ENCODE data around the gene LARGE1. TPM values are rescaled to one million over a fixed set of nuclear protein-coding genes. Genes with fewer than 3 reads are reported as not detected.

LARGE1 gene
- total RNA-seq, 2 experiments from 2014 or later, result 0.58 to 1.1 TPM

DNA sequence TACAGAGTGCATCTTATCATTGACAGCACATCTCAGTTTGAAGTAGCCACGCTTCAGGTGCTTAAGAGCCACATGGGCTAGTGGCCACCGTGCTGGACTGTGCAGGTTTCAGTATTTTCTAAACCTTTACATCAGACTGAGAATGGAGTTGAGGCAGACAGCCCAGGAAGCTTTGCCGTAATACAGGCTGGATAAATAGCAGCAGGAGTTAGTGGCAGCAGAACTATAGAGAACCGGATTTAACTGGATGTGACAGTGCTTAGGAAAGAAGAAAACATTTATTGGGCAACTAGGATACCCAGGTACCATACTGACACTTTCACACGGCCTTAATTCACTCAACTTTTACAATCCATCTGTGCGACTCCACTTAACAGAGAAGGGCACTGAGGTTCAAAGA, 145.5 kb downstream of the LARGE1 start:
- H3K4me1 Mint-ChIP-seq, result no peaks in the 10 kb centered on the region
- CTCF ChIA-PET, result no interaction called here
- no peak overlapping the region for H3K27ac Mint-ChIP-seq
- no peak for DNase-seq
- H3K36me3 Mint-ChIP-seq, result no peaks in the 10 kb centered on the region
- no peak for ATAC-seq
- H3K9me3 Mint-ChIP-seq (ENCODE audit: low read depth), result peaks cover 14% of the 10 kb centered on the region
- H3K4me3 Mint-ChIP-seq, result no peak overlapping the region
- no peaks in the 10 kb centered on the region for H3K27me3 Mint-ChIP-seq

DNA sequence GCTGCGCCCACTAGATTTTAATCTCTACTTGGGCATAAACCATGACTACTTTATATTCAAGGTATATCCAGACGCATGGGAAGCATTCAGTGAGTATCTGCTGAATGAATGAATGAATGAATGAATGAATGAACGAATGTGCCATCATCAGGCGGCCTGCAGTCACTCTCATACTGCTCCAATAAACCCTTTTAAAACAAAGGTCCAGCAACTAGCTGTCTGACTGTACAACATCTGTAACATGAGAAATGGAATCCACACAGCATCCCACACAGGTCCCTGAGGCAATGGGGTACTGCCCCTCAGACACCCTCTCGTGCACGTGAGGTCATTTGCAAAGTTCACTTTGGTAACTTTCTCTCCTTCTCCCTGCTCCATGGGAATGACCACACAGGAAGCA, 147.5 kb downstream of the LARGE1 start:
- Mint-ChIP-seq H3K27me3 (no peaks in the 10 kb centered on the region), H3K4me1 (no peaks in the 10 kb centered on the region), H3K27ac (no peak overlapping the region), H3K4me3 (no peak overlapping the region), H3K9me3 (ENCODE audit: low read depth) (peaks cover 9% of the 10 kb centered on the region), H3K36me3 (no peaks in the 10 kb centered on the region)
- DNase-seq, result no peak
- ATAC-seq, result no peak
- CTCF ChIA-PET, result no interaction called here

DNA sequence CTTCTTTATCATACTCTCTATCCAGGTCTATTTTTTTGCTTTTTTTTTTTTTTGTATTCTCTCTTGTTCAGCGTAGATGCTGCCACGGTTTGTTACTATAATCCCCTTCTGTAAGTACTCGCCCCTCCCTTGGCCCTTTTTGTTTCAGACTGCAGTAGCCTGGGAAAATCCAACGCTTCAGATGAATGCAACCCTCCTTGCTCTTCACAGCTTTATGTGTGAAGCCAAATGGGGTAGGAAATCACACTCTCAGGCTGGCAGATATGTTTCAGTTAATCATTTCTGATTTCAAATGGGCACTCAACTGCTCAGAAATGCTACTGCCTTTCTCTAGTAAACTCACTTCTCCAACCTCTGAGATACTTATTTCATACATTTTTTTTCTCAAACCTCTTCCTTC, 149.1 kb downstream of the LARGE1 start:
- Mint-ChIP-seq H3K36me3 (no peaks in the 10 kb centered on the region), H3K27ac (no peak overlapping the region), H3K9me3 (ENCODE audit: low read depth) (peaks cover 6% of the 10 kb centered on the region), H3K4me3 (no peak overlapping the region), H3K4me1 (no peaks in the 10 kb centered on the region), H3K27me3 (no peaks in the 10 kb centered on the region)
- DNase-seq (no peak), ATAC-seq (no peak)
- CTCF ChIA-PET, result no interaction called here

DNA sequence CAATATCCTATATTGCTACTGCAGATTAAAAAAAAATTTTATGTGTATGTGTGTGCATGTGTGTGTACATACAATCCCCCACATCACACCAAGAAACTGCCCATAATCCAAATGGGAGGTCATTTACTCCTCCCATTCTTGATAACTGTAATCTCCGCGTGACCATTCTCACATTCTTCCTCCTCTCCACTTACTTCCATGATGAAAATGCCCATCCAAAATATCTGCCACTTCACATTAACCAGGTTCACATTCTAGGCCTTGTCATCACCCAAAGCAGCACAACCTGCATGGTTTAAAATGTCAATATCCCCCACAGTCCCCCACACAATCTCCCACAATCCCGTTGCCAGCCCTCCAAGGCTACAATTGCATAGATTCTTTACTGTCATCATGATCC, 149.6 kb downstream of the LARGE1 start:
- no peaks in the 10 kb centered on the region for H3K27me3 Mint-ChIP-seq
- H3K4me1 Mint-ChIP-seq, result no peaks in the 10 kb centered on the region
- H3K4me3 Mint-ChIP-seq, result no peak overlapping the region
- H3K36me3 Mint-ChIP-seq, result no peaks in the 10 kb centered on the region
- CTCF ChIA-PET, result no interaction called here
- ATAC-seq, result no peak
- peaks cover 6% of the 10 kb centered on the region for H3K9me3 Mint-ChIP-seq (ENCODE audit: low read depth)
- H3K27ac Mint-ChIP-seq, result no peak overlapping the region
- no peak for DNase-seq

DNA sequence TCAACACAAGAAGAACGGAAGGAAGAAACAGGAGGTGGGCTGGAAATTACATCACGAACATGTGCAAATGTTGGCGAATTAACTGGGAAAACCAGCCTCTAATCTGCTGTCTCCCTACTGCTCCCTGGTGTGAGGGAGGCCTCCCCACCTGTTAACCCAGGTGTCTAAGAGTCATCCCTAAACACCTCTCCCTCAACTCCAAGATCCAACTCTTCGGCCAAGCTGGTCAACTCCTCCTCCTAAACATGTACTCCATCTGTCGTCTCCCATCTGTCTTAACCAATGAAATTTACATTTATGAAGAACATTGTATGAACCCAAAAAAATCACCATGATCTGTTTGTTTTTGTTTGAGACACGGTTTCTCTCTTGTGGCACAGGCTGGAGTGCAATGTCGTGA, 154.2 kb downstream of the LARGE1 start:
- no peak for ATAC-seq
- Mint-ChIP-seq H3K9me3 (ENCODE audit: low read depth) (peaks cover 6% of the 10 kb centered on the region), H3K27ac (no peak overlapping the region), H3K36me3 (no peaks in the 10 kb centered on the region), H3K4me3 (no peak overlapping the region), H3K27me3 (no peaks in the 10 kb centered on the region), H3K4me1 (no peaks in the 10 kb centered on the region)
- no peak for DNase-seq
- CTCF ChIA-PET, result no interaction called here

DNA sequence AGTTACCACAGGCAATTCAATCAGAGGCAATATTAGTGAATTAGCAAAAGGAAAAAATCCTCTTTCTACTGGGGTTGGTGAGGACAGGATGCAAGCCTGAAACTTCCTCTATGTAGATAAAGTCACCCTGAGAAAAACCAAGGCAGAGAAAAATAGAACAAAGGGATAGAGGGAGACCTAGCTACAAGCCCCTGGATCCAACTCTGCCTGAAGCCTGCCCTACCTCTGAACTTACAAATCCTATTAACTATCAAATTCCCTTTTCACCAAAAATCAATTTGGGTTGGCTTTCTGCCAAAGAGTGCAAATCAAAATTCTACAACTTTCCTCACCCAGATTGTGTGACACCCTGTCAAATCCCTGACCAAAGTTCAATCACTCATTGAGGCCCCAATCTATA, 161.3 kb downstream of the LARGE1 start:
- Mint-ChIP-seq H3K36me3 (no peaks in the 10 kb centered on the region), H3K4me1 (no peaks in the 10 kb centered on the region), H3K27me3 (no peaks in the 10 kb centered on the region), H3K27ac (no peak overlapping the region), H3K4me3 (no peak overlapping the region), H3K9me3 (ENCODE audit: low read depth) (peaks cover 15% of the 10 kb centered on the region)
- CTCF ChIA-PET, result no interaction called here
- no peak for DNase-seq
- ATAC-seq, result no peak

DNA sequence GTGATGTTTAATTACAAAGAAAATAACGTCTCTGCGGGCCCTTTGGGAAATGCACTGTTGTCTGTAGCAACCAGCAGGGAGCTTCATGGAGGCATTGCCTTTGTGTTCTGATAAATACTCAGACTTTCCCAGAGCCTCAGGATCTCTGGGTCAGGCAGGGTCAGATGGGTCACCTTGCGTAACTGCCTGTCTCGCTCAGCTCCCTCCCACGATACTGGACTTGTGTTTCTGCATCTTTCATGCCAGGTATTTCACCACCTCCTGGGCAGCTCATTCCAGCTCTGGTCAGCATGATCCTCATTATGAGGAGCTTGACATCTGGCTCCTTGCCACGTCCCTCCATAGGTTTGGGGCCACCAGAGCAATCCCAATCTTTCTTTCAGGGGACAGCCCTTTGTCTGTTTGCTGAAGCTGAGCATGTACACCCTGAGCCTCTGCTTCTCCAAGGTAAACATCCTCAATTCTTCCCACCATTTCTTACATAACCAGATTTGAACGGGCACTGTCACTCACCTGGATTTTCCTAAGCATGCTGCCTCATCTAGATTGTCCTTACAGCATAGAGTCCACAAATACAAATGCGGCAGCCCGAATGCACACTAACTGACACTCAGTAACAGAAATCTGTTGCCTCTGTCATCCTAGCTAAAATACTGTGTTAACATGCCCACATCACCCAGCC, 162.3 kb downstream of the LARGE1 start:
- ATAC-seq (no peak), DNase-seq (no peak)
- no peak overlapping the region for H3K27ac Mint-ChIP-seq
- no peaks in the 10 kb centered on the region for H3K36me3 Mint-ChIP-seq
- H3K4me3 Mint-ChIP-seq, result no peak overlapping the region
- peaks cover 15% of the 10 kb centered on the region for H3K9me3 Mint-ChIP-seq (ENCODE audit: low read depth)
- CTCF ChIA-PET, result no interaction called here
- H3K4me1 Mint-ChIP-seq, result no peaks in the 10 kb centered on the region
- H3K27me3 Mint-ChIP-seq, result no peaks in the 10 kb centered on the region

DNA sequence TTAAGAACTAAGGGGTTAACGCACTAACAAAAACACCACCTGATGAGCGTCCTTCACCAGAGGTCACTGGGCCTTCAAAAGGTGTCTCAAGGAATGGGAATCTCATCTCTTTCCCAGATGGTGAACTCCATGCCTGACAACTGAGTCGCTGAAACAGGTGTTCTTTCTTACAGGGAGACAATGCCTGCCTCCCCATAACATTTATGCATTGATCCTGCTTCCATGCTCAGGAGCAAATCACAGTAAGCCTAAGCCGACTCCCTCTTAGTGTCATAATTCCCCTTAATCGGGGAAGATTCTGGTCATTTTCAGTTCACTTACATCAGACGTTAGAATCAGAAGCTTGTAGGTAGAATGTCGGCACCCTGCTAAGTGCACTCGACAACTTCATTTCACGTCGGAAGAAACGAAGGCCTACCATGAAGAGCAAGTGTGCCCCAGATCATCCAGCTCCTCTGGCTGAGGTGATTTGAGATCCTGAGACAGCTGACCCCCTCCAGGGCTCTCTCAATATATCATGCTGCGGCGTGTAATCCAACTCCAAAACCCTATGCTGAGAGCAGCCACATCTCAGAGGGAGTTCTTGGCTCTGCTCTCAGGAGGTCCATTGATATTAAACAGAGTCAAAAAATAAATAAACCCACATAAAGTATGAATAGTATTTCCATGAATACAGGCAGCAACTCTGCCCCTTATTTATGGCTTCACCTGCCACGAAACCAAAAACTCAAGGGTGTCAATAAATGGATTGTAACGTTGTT, 163.1 kb downstream of the LARGE1 start:
- Mint-ChIP-seq H3K27ac (no peak overlapping the region), H3K36me3 (no peaks in the 10 kb centered on the region), H3K4me1 (no peaks in the 10 kb centered on the region), H3K27me3 (no peaks in the 10 kb centered on the region), H3K4me3 (no peak overlapping the region), H3K9me3 (ENCODE audit: low read depth) (peaks cover 18% of the 10 kb centered on the region)
- no peak for DNase-seq
- CTCF ChIA-PET, result no interaction called here
- ATAC-seq, result no peak

DNA sequence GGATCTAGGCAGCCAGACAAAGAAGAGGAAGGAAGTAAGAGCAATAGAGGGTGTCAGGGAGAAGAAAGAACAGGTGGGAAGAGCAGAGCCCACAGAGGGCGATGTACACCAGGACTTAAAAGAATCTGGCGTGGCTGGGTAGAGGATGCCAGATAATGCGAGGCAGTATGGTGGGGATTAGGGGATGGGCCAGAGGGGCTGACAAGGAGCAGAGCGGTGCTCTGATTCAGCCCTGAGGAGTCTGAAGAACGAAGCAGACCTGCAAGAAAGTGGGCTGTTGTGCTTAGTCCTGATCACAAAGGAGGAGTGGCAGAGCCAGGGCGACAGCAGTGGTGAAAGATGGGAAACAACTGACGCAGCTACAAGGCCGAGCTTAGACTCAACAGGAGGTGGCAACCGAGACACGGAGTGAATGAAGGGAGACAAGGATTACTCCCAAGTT, 163.7 kb downstream of the LARGE1 start:
- Mint-ChIP-seq H3K27me3 (no peaks in the 10 kb centered on the region), H3K9me3 (ENCODE audit: low read depth) (peaks cover 16% of the 10 kb centered on the region), H3K4me3 (no peak overlapping the region), H3K4me1 (no peaks in the 10 kb centered on the region), H3K27ac (no peak overlapping the region), H3K36me3 (no peaks in the 10 kb centered on the region)
- CTCF ChIA-PET, result no interaction called here
- DNase-seq (no peak), ATAC-seq (no peak)

DNA sequence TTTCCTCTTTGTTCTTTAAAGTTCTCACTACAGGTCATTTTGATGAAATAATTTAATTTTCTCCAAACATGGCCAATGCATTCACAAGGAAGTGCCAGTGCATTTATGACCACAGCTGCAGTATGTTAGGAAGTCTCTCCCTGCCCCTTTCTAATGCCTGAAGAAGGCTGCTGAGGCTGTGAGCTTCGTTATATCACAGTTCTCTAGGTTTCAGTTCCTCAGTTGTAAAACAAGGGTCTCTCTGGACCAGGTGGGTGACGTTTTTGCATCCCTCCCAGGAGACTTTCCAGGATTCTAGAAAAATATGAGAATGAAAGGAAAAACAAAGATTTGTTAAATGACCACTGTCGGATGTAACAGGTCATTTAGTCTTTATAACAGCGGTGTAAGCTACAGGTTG, 171.6 kb downstream of the LARGE1 start:
- DNase-seq (no peak), ATAC-seq (no peak)
- Mint-ChIP-seq H3K4me1 (no peaks in the 10 kb centered on the region), H3K4me3 (no peak overlapping the region), H3K27ac (no peak overlapping the region), H3K9me3 (ENCODE audit: low read depth) (peaks cover 9% of the 10 kb centered on the region), H3K27me3 (no peaks in the 10 kb centered on the region), H3K36me3 (no peaks in the 10 kb centered on the region)
- CTCF ChIA-PET, result no interaction called here

DNA sequence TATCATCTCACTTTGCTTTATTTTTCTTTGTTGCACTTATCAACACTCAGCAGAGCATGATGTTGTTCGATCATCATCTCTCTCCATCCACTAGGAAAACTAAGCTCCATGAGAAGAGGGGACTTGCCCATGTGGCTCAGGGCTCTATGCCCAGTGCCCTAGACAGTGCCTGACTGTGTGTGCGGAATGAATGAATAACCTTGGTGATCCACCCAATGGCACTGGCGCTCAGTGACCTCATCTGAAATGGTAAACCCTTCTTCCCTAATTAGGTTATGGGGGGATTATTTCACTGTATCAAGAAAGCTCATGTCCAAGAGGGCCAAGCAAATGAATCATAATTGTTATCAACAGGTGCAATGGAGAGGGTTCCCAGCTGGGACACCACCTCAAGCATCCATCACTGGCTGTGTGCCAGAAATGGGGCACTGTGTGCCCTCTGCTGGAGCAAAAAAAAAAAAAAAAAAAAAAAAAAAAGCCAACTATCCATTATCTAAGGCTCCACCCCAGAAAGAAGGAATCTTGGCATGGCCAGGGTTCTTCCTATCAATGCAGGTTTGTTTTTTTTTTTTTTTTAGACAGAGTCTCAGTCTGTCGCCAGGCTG, 172.6 kb downstream of the LARGE1 start:
- CTCF ChIA-PET, result no interaction called here
- Mint-ChIP-seq H3K4me1 (no peaks in the 10 kb centered on the region), H3K27me3 (no peaks in the 10 kb centered on the region), H3K36me3 (no peaks in the 10 kb centered on the region), H3K27ac (no peak overlapping the region), H3K9me3 (ENCODE audit: low read depth) (peaks cover 16% of the 10 kb centered on the region), H3K4me3 (no peak overlapping the region)
- ATAC-seq, result no peak
- no peak for DNase-seq

DNA sequence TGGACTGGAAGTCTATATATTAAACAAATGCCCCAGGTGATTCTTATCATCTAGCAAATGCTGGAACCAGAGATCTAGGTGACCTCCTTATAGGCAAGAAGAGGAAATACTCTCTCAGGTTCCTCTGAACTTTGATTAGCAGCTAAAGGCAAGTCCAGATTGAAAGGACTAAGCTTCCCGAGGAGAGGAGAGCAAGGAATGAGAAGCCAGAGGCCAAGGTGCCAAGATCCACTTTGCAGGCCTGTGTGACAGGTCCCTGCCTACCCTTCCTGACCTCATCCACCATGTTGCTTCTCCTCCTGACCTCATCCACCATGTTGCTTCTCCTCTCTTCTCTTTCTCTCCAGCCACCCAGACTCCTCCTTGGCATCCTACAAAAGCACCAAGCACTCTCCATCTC, 173.2 kb downstream of the LARGE1 start:
- Mint-ChIP-seq H3K9me3 (ENCODE audit: low read depth) (peaks cover 16% of the 10 kb centered on the region), H3K4me3 (no peak overlapping the region), H3K36me3 (no peaks in the 10 kb centered on the region)

DNA sequence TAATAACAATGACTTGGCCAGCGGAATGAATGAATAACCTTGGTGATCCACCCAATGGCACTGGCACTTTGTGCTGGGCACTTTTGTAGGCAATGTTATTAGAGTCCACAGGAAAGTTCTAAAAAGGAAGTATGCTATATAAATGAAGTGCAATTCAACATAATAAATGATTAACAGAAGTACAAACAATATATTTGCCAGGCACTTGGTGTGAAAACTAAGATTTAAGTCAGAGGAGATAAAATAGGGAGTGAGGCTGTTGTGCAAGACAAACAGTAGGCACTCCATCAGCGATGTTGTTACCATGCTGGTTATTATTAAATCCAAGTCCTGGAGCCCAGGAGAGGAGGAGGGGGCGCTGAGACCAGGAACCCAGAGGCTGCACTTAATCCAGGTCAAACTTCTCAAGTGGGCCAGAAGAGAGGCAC, 173.8 kb downstream of the LARGE1 start:
- CTCF ChIA-PET, result no interaction called here
- no peaks in the 10 kb centered on the region for H3K36me3 Mint-ChIP-seq
- H3K27me3 Mint-ChIP-seq, result no peaks in the 10 kb centered on the region

More for the DNA sequence above, 173.2 kb downstream of the LARGE1 start:
- DNase-seq, result no peak
- no peak overlapping the region for H3K27ac Mint-ChIP-seq
- no peaks in the 10 kb centered on the region for H3K27me3 Mint-ChIP-seq
- no peaks in the 10 kb centered on the region for H3K4me1 Mint-ChIP-seq
- CTCF ChIA-PET, result no interaction called here
- ATAC-seq, result no peak

DNA sequence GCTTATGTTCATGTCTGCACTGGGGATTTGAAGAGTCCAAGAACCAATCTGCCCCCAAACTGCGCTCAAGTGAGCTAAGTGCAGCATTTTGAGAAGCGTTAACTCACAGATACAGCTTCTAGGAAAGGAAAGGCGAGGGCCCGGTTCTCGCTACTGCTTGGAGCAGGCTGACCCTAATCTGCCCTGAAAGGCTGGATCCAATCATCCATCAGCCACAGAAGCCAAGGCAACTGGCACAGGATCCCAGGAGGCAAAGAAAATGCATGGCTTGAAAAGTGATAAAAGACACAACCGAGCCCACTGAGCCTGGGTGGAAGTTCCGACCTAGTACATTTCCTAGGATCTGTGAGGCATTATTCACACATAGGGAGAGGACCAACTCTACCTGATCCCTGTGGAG, 174.8 kb downstream of the LARGE1 start:
- DNase-seq (no peak), ATAC-seq (no peak)
- Mint-ChIP-seq H3K4me3 (no peak overlapping the region), H3K27me3 (no peaks in the 10 kb centered on the region), H3K4me1 (no peaks in the 10 kb centered on the region), H3K27ac (no peak overlapping the region), H3K36me3 (no peaks in the 10 kb centered on the region), H3K9me3 (ENCODE audit: low read depth) (peaks cover 16% of the 10 kb centered on the region)
- CTCF ChIA-PET, result no interaction called here

More for the DNA sequence above, 173.8 kb downstream of the LARGE1 start:
- DNase-seq, result no peak
- ATAC-seq, result no peak
- no peak overlapping the region for H3K4me3 Mint-ChIP-seq
- H3K9me3 Mint-ChIP-seq (ENCODE audit: low read depth), result peaks cover 16% of the 10 kb centered on the region
- H3K4me1 Mint-ChIP-seq, result no peaks in the 10 kb centered on the region
- H3K27ac Mint-ChIP-seq, result no peak overlapping the region

All from activated CD8-positive, alpha-beta memory T cell treated with anti-CD3 and anti-CD28 coated beads, Interleukin-2, amount 10 ng/mL, durations not matched to agents 7 days and 5 days (primary cell).